HG03097 (cell line): Measurements from ENCODE around the gene SEC11A.
"Not testable (repeated sequence)": the region's sequence is repeated elsewhere in the genome, so short reads cannot be mapped to it uniquely, and the experiment has no call there.

ENCODE experiments used
- ATAC-seq: cut with Tn5 transposase; IDR thresholded peaks from one replicate; pipeline ENCODE4 v1.9.1; 2021; ENCODE audit not compliant: unreplicated experiment, low FRiP score

Gene SEC11A

GRCh38 chr15:84645997-84646396 is 69.9 kb downstream of the SEC11A start:
- no peak for ATAC-seq

GRCh38 chr15:84645496-84645895 is 70.4 kb downstream of the SEC11A start:
- ATAC-seq, result no peak

GRCh38 chr15:84643838-84644237 is 72.1 kb downstream of the SEC11A start:
- ATAC-seq, result no peak

- not testable (repeated sequence) for ATAC-seq
Observed at GRCh38 chr15:84642640-84643039, 73.3 kb downstream of the SEC11A start.

GRCh38 chr15:84641871-84642270 is 74.1 kb downstream of the SEC11A start:
- ATAC-seq, result not testable (repeated sequence)

GRCh38 chr15:84638103-84638502 is 77.8 kb downstream of the SEC11A start:
- no peak for ATAC-seq

- ATAC-seq, result no peak
Observed at GRCh38 chr15:84634228-84634837, 81.6 kb downstream of the SEC11A start.

GRCh38 chr15:84633311-84634227 is 82.4 kb downstream of the SEC11A start:
- ATAC-seq, result no peak

GRCh38 chr15:84631706-84632272 is 84.2 kb downstream of the SEC11A start:
- ATAC-seq, result no peak

GRCh38 chr15:84629033-84629432 is 86.9 kb downstream of the SEC11A start:
- no peak for ATAC-seq

GRCh38 chr15:84625123-84625522 is 90.8 kb downstream of the SEC11A start:
- no peak for ATAC-seq

- no peak for ATAC-seq
Observed at GRCh38 chr15:84624359-84624758, 91.6 kb downstream of the SEC11A start.

GRCh38 chr15:84621358-84621979 is 94.5 kb downstream of the SEC11A start:
- no peak for ATAC-seq

- no peak for ATAC-seq
Observed at GRCh38 chr15:84620626-84621025, 95.3 kb downstream of the SEC11A start.
